IPS-18a (cell line): ENCODE data around the gene RRAS.
A peak's percentile ranks its signal among the peaks of the same experiment; 100 is the strongest.

ENCODE experiments used
- H3K27ac ChIP-seq: one replicate; pipeline ENCODE4 v1.5.1; 2013; ENCODE audit warnings: low read length
- H3K27me3 ChIP-seq: one replicate; pipeline ENCODE4 v1.6.1; 2013; ENCODE audit warnings: mild to moderate bottlenecking, low read length; ENCODE audit not compliant: control insufficient read depth, insufficient read depth
- H3K36me3 ChIP-seq: one replicate; pipeline ENCODE4 v1.6.1; 2013; ENCODE audit warnings: low read depth, low read length; ENCODE audit not compliant: control insufficient read depth
- H3K4me1 ChIP-seq: one replicate; pipeline ENCODE4 v1.6.1; 2013; ENCODE audit warnings: low read depth, low read length; ENCODE audit not compliant: control insufficient read depth
- H3K4me3 ChIP-seq: one replicate; pipeline ENCODE4 v1.5.1; 2013; ENCODE audit warnings: low read length
- H3K9ac ChIP-seq: one replicate; pipeline ENCODE4 v1.6.1; 2013; ENCODE audit warnings: mild to moderate bottlenecking, low read length, moderate library complexity
- H3K9me3 ChIP-seq: one replicate; pipeline ENCODE4 v1.6.1; 2013; ENCODE audit warnings: low read depth, low read length; ENCODE audit not compliant: control insufficient read depth

RRAS gene

GRCh38 chr19:49682274-49682673 is 42.3 kb upstream of the RRAS start:
- no peaks in the 10 kb centered on the region for H3K9me3 ChIP-seq
- H3K36me3 ChIP-seq: peaks cover 59% of the 10 kb centered on the region
- no peak overlapping the region for H3K27ac ChIP-seq
- H3K27me3 ChIP-seq: no peaks in the 10 kb centered on the region
- no peak overlapping the region for H3K4me3 ChIP-seq
- peaks cover 14% of the 10 kb centered on the region for H3K4me1 ChIP-seq
- H3K9ac ChIP-seq: no peak overlapping the region

DNA sequence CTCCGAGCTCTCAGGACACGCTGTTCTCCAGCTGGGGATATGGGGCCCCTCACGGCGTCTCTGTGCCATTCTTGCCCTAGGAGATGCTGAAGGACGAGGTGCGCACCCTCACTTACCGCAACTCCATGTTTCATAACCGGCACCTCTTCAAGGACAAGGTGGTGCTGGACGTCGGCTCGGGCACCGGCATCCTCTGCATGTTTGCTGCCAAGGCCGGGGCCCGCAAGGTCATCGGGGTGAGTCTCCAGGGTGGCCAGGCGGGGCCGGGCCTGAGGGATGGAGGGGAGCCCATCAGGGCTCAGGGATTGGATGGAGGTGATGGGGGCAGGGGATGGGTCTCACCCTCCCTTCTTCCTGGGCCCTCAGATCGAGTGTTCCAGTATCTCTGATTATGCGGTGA is 41.9 kb upstream of the RRAS start:
- Histone ChIP-seq H3K27me3 (no peaks in the 10 kb centered on the region), H3K36me3 (peaks cover 54% of the 10 kb centered on the region), H3K9me3 (no peaks in the 10 kb centered on the region), H3K4me1 (peaks cover 14% of the 10 kb centered on the region), H3K27ac (no peak overlapping the region), H3K9ac (no peak overlapping the region), H3K4me3 (no peak overlapping the region)

DNA sequence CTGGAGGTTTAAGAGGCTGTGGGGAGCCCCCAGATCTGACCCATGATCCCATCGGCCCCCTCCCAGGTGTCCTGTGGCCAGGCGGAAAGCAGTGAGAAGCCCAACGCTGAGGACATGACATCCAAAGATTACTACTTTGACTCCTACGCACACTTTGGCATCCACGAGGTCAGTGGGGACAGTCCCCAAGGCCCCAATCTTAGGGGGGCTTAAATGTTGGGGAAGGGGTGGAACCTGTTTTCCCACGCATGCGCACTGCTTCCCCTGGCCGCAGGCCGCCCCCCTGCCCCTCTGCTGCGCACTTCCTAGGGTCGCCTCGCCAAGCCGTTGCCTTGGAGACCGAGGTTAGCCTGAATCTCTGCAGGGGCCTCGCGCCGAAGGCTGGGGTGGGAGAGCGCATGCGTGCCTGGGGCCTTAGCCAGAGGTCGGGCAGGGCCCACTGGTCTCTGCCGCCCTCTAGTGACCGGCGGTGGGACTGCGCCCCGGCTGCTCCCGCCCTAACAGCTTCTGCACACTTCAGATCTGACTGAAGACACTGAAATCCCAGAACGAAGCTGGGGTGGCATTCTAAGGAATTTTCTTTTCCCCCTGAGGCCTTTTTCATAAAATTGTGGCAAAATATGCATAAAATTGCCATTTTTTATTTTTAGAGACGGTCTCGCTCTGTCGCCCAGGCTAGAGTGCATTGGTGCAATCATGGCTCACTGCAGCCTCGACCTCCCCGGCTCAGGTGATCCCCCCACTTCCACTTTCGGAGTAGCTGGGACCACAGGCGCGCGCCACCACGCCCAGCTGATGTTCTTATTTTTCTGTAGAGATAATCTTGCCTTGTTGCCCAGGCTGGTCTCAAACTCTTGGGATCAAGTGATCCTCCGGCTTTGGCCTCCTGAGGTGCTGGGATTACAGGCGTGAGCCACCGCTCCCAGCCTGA is 40.7 kb upstream of the RRAS start:
- Histone ChIP-seq H3K36me3 (peaks cover 46% of the 10 kb centered on the region), H3K9me3 (no peaks in the 10 kb centered on the region), H3K9ac (peak overlapping the region; percentile 18), H3K4me3 (peak overlapping the region; percentile 43), H3K4me1 (peaks cover 14% of the 10 kb centered on the region), H3K27ac (peak overlapping the region; percentile 71), H3K27me3 (no peaks in the 10 kb centered on the region)

GRCh38 chr19:49679771-49680413 is 39.9 kb upstream of the RRAS start:
- Histone ChIP-seq H3K9me3 (no peaks in the 10 kb centered on the region), H3K36me3 (peaks cover 38% of the 10 kb centered on the region), H3K4me1 (peaks cover 14% of the 10 kb centered on the region), H3K27ac (peak overlapping the region; percentile 71), H3K27me3 (no peaks in the 10 kb centered on the region), H3K9ac (peak overlapping the region; percentile 18), H3K4me3 (peak overlapping the region; percentile 43)

DNA sequence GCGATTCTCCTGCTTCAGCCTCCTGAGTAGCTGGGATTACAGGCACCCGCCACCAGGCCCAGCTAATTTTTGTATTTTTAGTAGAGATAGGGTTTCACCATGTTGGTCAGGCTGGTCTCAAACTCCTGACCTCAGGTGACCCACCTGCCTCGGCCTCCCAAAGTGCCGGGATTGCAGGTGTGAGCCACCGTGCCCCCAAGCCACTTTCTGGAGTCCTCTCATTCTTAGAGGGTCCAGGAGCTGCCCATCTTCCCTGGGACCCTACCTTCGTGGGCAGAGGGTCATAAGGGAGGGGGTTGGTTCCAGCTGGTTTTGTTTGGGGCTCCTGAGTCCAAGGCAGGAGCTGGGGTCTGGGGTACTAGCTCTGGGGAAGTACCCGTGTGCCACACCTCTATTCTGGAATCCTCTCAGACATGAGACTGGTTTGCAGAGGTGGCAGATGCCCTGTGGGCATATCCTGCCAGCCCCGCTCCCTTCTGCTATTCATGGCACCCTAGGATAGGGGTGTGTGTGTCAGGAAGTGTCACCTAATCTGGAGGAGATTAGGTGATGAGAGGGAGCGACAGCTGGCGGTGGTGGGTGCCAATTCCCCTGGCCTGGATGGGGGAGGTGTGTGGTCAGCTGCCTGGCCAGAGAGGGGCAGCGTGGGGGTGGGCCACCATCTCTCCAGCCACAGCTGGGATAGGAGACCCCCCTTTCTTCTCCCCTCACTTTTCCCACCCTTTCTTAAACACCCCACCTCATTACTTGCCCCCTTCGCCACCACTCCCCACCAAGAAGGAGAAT is 39.2 kb upstream of the RRAS start:
- Histone ChIP-seq H3K4me1 (peaks cover 14% of the 10 kb centered on the region), H3K36me3 (peaks cover 32% of the 10 kb centered on the region), H3K9ac (no peak overlapping the region), H3K27me3 (no peaks in the 10 kb centered on the region), H3K27ac (no peak overlapping the region), H3K4me3 (peak overlapping the region; percentile 98), H3K9me3 (no peaks in the 10 kb centered on the region)

GRCh38 chr19:49677901-49678674 is 38.1 kb upstream of the RRAS start:
- Histone ChIP-seq H3K4me1 (peaks cover 14% of the 10 kb centered on the region), H3K27ac (peak overlapping the region; percentile 85), H3K9me3 (no peaks in the 10 kb centered on the region), H3K27me3 (no peaks in the 10 kb centered on the region), H3K9ac (peak overlapping the region; percentile 95), H3K36me3 (peaks cover 21% of the 10 kb centered on the region), H3K4me3 (peak overlapping the region; percentile 98)

- no peaks in the 10 kb centered on the region for H3K9me3 ChIP-seq
- H3K9ac ChIP-seq: peak within 1 kb of the TSS; percentile 95
- H3K27ac ChIP-seq: peak within 1 kb of the TSS; percentile 99
- H3K4me3 ChIP-seq: peak within 1 kb of the TSS; percentile 98
- no peaks in the 10 kb centered on the region for H3K27me3 ChIP-seq
- H3K36me3 ChIP-seq: peaks cover 14% of the 10 kb centered on the region
- peaks cover 14% of the 10 kb centered on the region for H3K4me1 ChIP-seq
These were observed 37.4 kb upstream of the RRAS start, which contains the start of gene PRMT1 for GRCh38 chr19:49677231-49677900. PRMT1 (plus strand) TSS chr19:49677271; CDS start chr19:49677281, 10 bp downstream.

GRCh38 chr19:49676784-49677230 is 36.9 kb upstream of the RRAS start:
- peak overlapping the region; percentile 85 for H3K27ac ChIP-seq
- H3K4me1 ChIP-seq: peaks cover 18% of the 10 kb centered on the region
- no peaks in the 10 kb centered on the region for H3K9me3 ChIP-seq
- H3K9ac ChIP-seq: peak overlapping the region; percentile 95
- H3K4me3 ChIP-seq: peak overlapping the region; percentile 98
- H3K27me3 ChIP-seq: no peaks in the 10 kb centered on the region
- peaks cover 9% of the 10 kb centered on the region for H3K36me3 ChIP-seq

DNA sequence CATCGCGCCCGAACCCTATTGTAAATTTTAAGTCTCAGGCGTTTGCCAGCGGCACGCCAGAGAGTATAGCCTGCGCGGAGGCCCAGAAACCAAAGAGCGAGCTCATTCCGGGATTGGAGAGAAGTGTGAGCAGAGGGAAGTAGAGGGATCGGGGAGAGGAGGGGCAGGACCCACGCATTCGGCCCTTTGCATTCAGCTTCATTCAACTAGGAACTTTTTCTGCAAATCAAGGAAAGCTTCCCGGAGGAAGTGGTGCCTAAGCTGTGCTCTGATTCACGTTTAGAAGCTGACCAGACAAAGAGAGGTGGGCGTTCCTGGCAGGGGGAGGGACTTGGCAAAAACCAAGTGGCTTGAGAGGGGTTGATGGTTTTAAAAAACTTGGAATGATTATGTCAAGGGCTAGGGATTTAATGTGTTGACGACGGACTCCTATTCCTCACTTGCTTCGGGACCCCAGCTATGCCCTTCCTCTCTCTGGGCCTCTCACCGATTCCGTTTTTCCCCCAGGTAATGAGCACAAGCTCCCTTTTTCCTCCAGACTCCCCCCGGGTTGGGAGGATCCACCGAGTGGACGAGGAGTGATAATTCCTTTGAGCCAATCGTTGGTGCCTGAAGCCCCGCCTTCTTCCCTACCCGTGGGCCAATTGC is 36.3 kb upstream of the RRAS start:
- no peaks in the 10 kb centered on the region for H3K9me3 ChIP-seq
- peaks cover 19% of the 10 kb centered on the region for H3K4me1 ChIP-seq
- no peaks in the 10 kb centered on the region for H3K27me3 ChIP-seq
- peaks cover 5% of the 10 kb centered on the region for H3K36me3 ChIP-seq
- H3K4me3 ChIP-seq: peak overlapping the region; percentile 70
- peak overlapping the region; percentile 99 for H3K27ac ChIP-seq
- H3K9ac ChIP-seq: peak overlapping the region; percentile 94
